Effector memory CD4-positive, alpha-beta T cell (primary cell): ENCODE results near the gene EXOC3L2.

ENCODE experiments used
- DNase-seq, 3 donors: peaks; one replicate each; pipeline ENCODE4 v3.0.0-alpha.2; 2020
- H3K27ac ChIP-seq: 2 replicates; pipeline ENCODE4 v1.7.0; 2013; ENCODE audit warnings: mild to moderate bottlenecking, low read length, moderate library complexity; ENCODE audit not compliant: insufficient read depth, poor library complexity, severe bottlenecking
- H3K27me3 ChIP-seq: replicated peaks from 2 replicates; pipeline ENCODE4 v1.7.0; 2013; ENCODE audit warnings: mild to moderate bottlenecking, low read length; ENCODE audit not compliant: insufficient read depth, control insufficient read depth, poor library complexity, severe bottlenecking
- H3K36me3 ChIP-seq: 2 replicates; pipeline ENCODE4 v1.7.0; 2013; ENCODE audit warnings: mild to moderate bottlenecking, low read length, moderate library complexity; ENCODE audit not compliant: control insufficient read depth, insufficient read depth
- H3K4me1 ChIP-seq: 2 replicates; pipeline ENCODE4 v1.7.0; 2013; ENCODE audit warnings: low read length, mild to moderate bottlenecking; ENCODE audit not compliant: control insufficient read depth, insufficient read depth, poor library complexity, severe bottlenecking
- H3K4me3 ChIP-seq: 2 replicates; pipeline ENCODE4 v1.7.0; 2013; ENCODE audit warnings: low read length, low read depth, mild to moderate bottlenecking; ENCODE audit not compliant: insufficient read depth, poor library complexity, severe bottlenecking
- H3K9me3 ChIP-seq: 2 replicates; pipeline ENCODE4 v1.7.0; 2013; ENCODE audit warnings: mild to moderate bottlenecking, low read length, moderate library complexity; ENCODE audit not compliant: control insufficient read depth

Gene EXOC3L2

DNA sequence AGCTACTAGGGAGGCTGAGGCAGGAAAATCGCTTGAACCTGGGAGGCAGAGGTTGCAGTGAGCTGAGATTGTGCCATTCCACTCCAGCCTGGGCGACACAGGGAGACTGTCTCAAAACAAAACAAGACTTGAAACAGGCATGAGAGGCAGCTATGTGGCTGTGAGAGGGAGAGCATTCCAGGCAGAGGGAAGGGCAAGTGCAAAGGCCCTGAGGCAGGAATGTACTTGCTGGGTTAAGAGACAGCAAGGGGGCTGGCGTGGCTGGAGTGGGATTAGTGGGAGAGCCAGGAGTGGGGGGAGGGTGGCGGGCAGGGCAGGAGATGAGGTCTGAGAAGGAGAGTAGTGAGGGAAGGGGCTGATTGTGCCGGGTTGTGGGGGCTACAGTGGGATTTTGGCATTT, 21.3 kb downstream of the EXOC3L2 start:
- H3K36me3 ChIP-seq = no peaks in the 10 kb centered on the region
- DNase-seq = no peak
- no peaks in the 10 kb centered on the region for H3K27me3 ChIP-seq
- H3K4me3 ChIP-seq = no peak overlapping the region
- H3K27ac ChIP-seq = no peak overlapping the region
- H3K4me1 ChIP-seq = no peaks in the 10 kb centered on the region
- H3K9me3 ChIP-seq = no peaks in the 10 kb centered on the region

DNA sequence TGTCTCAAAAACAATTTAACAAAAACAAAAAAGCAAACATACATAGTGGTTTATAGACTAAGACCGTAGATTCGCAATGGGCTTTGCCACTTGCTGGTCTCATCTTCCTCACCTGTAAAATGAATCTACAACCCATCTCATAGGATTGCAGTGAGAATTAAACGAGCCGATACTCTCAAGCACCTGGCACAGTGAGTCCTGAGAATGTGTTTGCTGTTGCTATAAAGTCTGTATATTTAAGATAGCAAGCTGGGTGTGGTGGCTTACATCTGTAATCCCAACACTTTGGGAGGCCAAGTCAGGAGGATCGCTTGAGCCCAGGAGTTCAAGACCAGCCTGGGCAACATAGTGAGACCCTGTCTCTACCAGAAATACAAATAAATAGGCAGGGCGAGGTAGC, 22.5 kb downstream of the EXOC3L2 start:
- no peaks in the 10 kb centered on the region for H3K36me3 ChIP-seq
- DNase-seq = no peak
- H3K4me1 ChIP-seq = no peaks in the 10 kb centered on the region
- no peak overlapping the region for H3K4me3 ChIP-seq
- H3K27ac ChIP-seq = no peak overlapping the region
- no peaks in the 10 kb centered on the region for H3K9me3 ChIP-seq
- H3K27me3 ChIP-seq = peaks cover 3% of the 10 kb centered on the region

DNA sequence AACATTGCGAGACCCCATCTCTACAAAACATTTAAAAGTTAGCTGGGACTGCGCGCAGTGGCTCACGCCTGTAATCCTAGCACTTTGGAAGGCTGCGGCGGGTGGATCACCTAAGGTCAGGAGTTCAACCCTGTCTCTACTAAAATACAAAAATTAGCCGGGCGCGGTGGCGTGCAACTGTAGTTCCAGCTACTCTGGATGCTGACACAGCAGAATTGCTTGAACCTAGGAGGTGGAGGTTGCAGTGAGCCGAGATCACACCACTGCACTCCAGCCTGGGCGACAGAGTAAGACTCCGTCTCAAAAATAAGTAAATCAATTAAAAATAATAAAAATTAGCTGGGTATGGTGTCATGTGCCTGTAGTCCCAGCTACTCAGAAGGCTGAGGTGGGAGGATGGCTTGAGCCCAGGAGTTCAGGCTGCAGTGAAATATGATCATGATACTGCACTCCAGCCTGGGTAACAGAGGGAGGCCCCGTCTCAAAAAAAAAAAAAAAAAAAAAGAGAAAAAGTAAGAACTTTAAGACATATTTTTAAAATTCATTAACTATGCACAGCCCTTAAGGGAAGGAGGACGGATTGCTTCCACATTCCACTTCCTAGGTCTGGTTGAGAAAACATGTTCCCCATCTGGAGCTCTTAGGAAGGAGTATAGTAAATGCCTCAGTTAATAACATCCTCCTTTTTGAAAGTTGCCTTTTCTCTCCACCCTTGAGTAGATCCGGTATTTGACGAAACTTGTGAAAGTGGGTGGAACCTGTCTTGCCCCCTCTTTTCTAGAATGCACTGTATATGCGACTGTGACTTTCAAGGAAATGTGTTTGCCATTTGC, 26.1 kb downstream of the EXOC3L2 start:
- Histone ChIP-seq H3K27ac (no peak overlapping the region), H3K4me3 (no peak overlapping the region), H3K27me3 (peaks cover 3% of the 10 kb centered on the region), H3K9me3 (no peaks in the 10 kb centered on the region), H3K4me1 (no peaks in the 10 kb centered on the region), H3K36me3 (no peaks in the 10 kb centered on the region)
- DNase-seq = no peak

DNA sequence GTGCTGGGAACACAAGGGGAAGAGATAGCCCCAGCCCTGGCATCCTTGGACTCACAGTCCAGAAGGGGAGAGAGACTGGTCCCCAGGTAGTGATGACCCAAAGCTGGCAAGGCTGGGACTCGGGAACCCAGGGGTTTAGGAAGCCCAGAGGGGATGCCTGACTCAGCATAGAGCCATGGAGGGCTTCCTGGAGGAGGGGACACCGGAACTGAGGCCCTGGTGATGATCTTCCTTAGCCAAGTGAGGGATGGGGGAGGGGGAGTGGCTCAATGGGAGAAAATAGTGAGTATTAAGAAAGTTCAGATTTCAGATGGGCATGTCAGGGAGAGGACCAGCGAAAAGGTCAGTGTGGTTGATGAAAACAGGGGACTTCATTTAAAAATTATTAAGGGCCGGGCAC, 26.8 kb downstream of the EXOC3L2 start:
- H3K4me1 ChIP-seq = no peaks in the 10 kb centered on the region
- H3K4me3 ChIP-seq = no peak overlapping the region
- DNase-seq = no peak
- no peaks in the 10 kb centered on the region for H3K9me3 ChIP-seq
- H3K27me3 ChIP-seq = peaks cover 3% of the 10 kb centered on the region
- no peaks in the 10 kb centered on the region for H3K36me3 ChIP-seq
- H3K27ac ChIP-seq = no peak overlapping the region

DNA sequence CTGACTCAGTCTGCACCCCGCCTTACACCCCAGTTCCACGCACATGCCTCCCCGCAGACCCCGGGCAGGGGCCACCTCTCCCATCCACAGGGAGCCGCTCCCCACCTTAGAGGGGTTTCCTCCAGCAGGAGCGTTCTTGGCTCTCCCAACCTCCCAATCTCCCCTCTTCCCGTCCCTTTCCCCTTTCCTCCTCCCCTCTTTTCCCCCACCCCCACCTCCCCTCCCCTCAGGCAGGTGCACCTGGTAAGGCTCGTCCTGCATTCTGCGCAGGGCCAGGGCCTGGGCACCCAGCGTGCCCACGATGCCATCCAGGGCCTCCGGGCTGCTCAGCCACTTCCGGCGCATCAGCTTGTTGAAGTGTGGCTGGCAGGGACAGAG, 27.3 kb downstream of the EXOC3L2 start:
- Histone ChIP-seq H3K9me3 (no peaks in the 10 kb centered on the region), H3K27me3 (peaks cover 3% of the 10 kb centered on the region), H3K36me3 (no peaks in the 10 kb centered on the region), H3K4me1 (no peaks in the 10 kb centered on the region), H3K4me3 (no peak overlapping the region), H3K27ac (no peak overlapping the region)
- no peak for DNase-seq

DNA sequence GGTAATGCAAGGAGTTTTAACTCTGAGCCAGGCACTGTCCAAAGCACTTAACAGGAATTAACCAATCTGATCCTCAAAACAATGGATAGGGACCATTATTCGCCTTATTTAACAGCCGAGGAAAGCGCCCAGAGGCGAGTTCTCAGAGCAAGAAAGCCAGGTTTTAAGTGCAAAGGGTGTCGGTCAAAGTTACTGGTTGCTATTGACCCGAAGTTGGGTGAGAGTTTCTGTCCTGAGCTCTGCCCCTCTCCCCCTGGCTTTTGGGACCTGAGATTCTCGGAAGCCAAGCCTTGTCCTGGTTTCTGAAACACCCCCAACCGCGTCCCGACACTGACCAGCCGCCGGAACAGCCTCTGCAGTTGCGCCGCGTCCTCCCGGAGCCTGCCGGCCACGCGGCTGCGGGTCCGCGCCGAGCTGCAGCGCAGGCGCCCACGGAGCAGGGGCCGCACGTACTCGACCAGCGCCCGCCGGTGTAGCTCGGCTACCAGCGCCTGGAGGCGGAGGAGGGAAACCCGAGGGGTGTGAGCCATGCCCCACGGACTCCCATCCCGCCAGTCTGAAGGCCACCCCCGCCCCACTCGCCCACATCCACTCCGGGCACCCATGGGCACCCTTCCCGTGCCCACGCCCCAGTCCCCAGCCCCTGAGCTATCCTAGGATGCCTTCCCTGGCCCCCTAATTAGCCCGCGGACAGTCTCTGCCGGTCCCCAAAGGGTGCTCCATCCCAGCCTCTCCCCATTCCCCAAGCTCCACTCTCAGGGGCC, 27.8 kb downstream of the EXOC3L2 start:
- Histone ChIP-seq H3K4me1 (no peaks in the 10 kb centered on the region), H3K27ac (no peak overlapping the region), H3K36me3 (no peaks in the 10 kb centered on the region), H3K9me3 (no peaks in the 10 kb centered on the region), H3K4me3 (no peak overlapping the region), H3K27me3 (peaks cover 3% of the 10 kb centered on the region)
- no peak for DNase-seq

DNA sequence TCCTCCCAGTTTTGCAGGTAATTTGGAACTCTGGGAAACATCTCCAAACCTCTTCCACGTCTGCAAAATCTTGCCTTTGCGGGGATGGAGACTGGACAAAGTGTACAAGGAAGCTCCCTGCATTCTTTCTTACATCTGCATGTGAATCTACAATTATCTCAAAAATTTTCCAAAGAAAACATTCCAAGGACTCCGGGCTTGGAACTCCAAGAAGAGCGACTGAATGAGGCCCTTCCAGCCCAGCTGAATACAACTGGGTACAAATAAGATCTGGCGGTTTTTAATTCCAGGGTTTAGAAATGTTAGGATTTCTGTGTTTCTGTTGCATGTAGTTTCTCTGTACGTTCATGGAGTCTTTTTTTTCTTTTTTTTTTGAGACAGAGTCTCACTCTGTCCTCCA, 28.5 kb downstream of the EXOC3L2 start:
- H3K27me3 ChIP-seq = peaks cover 3% of the 10 kb centered on the region
- H3K9me3 ChIP-seq = no peaks in the 10 kb centered on the region
- no peak overlapping the region for H3K4me3 ChIP-seq
- H3K4me1 ChIP-seq = no peaks in the 10 kb centered on the region
- H3K36me3 ChIP-seq = no peaks in the 10 kb centered on the region
- no peak for DNase-seq
- H3K27ac ChIP-seq = no peak overlapping the region

DNA sequence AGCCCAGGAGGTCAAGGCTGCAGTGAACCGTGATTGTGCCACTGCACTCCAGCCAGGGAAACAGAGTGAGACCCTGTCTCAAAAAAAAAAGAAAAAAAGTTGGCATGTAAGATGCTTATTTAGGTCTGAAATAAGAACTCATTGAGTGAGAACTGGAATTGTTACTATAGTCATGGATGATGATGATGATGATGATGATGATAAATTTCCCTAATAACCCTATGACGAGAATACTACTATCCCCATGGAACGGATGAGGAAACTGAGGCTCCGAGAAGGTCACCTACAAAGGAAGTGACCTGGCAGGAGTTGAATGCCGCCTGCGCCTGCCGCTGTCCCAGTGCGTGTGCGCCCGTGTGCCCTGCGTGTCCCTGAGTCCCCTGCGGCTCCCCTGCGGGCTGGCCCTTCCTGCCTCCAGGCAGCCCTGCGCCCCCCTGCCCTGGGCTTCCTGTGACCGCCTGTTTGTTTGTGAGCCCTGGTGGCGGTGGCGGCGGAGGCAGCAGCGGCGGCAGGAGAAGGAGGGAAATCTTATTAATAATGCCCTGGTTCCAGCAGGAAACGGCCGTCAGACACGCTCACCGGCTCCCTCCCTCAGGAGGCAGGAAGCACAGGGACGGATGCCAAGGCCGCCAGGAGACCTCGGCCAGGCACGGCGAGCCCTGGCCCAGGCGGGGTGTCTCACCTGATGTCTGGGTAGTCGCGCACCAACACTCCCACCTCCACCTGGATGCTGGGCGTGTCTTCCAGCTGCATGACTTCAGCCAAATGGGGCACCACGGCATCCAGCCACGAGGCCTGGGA, 29.6 kb downstream of the EXOC3L2 start:
- DNase-seq = no peak
- peaks cover 3% of the 10 kb centered on the region for H3K27me3 ChIP-seq

DNA sequence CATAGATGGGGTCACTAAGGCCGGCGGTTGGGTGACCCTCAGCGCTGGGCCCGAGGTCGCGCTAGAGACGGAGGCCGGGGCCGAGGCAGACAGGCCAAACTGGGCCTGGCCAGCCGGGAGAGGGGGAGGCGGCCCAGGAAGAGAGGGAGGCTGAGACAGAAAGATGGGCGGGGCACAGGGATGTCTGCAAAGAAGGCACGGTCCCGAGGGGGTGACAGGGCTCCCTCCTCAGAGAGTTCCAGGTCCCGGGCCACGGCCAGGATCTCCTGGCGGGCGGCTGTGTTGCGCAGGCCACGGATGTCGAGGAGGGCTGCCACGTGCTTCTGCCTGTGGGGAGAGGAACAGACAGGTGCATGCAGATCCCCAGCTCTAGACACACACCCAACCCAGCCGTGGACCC, 32.2 kb downstream of the EXOC3L2 start:
- no peaks in the 10 kb centered on the region for H3K4me1 ChIP-seq
- peaks cover under 1% of the 10 kb centered on the region for H3K27me3 ChIP-seq
- H3K4me3 ChIP-seq = no peak overlapping the region
- no peak for DNase-seq
- no peaks in the 10 kb centered on the region for H3K36me3 ChIP-seq
- H3K27ac ChIP-seq = no peak overlapping the region
- no peaks in the 10 kb centered on the region for H3K9me3 ChIP-seq

More for the DNA sequence above, 29.6 kb downstream of the EXOC3L2 start:
- Histone ChIP-seq H3K4me1 (no peaks in the 10 kb centered on the region), H3K4me3 (no peak overlapping the region), H3K27ac (no peak overlapping the region), H3K9me3 (no peaks in the 10 kb centered on the region), H3K36me3 (no peaks in the 10 kb centered on the region)
